COR-L47 (cell line): Measurements from ENCODE around the gene CLEC16A.

Source experiments
- DNase-seq: peaks from one replicate; lab custom pipeline; 2025; lab: John Stamatoyannopoulos, UW

Gene CLEC16A

DNA sequence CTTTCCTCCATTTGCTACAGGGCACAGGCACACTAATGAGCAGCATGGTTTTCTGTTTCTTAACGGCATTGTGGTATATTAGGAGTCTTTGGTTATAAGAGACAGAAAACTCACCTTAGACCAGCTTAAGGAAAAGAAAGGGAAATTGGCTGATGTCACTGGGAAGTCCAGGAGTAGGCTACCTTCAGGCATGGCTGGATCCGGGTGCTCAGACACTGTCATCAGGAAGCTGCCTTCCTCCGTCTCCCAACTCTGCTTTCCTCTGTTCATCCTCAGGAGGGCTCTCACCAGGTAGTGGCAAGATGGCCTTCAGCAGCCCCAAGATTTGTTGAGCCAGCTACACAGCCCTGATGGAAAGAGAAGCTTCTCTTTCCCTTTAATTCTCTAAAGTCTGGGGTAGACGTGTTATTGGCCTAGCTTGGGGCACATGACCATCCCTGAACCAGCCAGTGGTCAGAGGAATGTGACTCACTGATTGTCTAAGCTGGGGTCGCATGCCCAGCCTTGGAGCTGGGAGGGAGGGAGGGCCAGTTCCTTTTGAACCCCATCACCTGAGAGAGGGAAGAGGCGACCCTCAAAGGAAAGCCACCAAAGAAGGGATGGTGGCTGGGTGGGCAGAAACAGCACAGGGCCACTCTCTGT lies 117.4 kb downstream of the CLEC16A start:
- DNase-seq, result no peak

DNA sequence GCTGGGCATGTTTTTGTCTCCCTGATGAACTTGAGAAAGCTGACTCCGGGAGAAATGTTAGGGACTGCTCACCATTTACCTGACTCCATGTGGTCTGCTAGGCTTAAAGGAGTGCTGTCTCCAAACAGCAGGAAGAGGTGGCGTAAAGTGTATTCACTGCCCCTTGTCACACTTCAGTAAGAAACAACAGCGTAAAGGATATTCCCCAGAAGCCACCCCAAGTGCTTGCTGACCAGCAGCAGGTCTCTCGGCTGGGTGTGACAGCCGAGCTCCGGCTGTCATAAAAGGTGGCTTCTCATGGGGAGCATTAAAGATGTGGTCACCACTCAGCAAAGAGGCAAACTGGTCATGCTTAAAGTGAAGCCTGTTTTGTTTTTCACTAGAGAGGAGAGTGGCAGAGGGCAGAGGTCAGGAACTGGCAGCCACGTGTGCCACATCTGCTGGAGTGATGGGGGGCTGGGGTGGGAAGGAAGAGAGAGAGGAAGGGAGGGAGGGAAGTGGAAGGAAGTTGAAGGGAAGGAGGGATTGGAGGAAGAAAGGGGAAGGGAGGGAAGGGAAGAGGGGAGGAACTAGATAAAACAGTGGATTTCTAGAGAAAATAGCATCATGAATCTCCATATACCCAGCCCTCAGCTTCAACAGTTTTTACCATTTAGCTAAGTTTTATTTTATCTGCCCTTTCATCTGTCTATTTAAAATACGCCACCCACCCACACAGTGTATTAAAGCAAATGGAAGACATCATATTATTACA lies 119.3 kb downstream of the CLEC16A start:
- no peak for DNase-seq

DNA sequence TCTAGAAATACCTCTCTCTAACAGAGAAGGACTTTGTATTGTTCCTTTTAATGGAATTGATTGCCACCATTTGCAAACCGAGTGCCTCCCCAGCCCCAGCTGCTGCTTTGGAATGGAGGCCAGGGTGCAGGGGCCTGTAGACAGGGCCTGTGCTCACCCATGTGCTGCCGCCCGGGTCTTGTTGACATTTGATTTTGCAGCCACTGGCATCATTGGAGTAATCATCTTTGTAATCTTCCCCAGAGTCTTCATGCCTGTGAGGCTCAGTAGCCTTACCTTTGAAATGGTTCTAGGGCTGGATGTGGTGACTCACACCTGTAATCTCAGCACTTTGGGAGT lies 119.8 kb downstream of the CLEC16A start:
- DNase-seq, result no peak

DNA sequence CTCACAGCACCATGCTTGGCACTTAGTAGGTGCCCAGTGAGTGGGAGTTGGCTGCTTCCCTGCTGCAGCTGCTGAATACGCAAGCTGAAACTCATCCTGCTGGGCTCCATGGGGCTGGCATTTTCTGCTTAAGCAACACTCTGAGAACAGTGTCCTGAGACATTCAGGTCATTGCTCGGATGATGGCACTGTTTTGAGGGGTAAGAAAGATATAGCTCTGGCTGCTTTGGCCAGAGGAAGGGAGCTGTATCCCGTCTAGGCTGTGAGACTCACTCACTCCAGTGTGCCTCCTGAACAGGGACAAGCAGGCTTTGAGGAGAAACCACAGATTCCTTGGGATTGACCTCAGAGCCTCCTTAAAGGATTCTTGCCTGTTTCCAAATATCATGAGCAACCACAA lies 120.5 kb downstream of the CLEC16A start:
- DNase-seq, result no peak

DNA sequence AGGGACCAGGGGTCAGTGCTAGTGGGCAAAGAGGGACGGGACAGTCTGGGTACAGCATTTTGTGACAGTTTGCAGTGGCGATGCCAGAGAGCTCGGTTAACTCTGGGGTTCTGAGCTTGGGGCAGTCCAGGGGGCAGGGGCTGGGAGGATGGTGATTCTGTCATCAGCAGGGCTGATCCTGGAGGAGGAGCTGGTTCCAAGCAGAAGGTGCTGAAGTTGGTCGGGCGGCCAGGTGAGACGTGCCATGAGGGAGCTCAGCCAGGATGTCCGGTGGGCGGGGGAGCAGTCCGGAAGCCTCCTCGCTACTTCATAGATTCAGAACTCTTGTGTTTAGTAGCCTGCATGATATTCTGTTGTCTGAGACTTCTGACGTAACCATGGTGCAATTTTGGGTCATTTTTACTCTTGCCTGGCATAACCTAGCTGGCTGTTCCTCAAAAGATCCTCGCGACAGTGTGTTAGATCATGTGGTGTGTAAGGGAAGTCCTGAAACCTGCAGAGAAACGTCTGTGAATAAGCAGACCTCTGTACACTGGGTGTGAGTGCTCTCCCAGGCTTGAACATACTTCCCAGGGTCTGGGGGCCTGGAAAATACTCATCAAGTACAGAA lies 122.0 kb downstream of the CLEC16A start:
- DNase-seq, result no peak

DNA sequence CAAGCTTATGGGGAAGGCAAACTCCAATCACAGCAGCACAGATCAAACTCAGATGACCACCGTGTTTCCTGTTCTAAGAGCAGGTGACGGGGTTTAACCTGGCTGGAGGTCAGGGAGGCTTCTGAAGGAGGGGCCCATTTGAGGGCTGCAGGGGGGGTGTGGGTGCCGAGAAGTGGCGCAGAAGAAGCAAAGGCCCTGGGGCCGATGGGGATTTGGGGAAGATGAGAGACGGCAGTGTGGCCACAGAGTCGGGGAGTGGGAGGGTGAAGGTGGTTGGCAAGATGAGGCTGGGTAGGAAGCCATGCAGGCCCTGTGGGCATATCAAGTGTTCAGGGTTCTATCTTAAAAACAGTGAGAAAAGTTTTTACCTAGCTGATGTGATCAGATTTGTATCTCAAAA lies 122.9 kb downstream of the CLEC16A start:
- DNase-seq, result no peak

DNA sequence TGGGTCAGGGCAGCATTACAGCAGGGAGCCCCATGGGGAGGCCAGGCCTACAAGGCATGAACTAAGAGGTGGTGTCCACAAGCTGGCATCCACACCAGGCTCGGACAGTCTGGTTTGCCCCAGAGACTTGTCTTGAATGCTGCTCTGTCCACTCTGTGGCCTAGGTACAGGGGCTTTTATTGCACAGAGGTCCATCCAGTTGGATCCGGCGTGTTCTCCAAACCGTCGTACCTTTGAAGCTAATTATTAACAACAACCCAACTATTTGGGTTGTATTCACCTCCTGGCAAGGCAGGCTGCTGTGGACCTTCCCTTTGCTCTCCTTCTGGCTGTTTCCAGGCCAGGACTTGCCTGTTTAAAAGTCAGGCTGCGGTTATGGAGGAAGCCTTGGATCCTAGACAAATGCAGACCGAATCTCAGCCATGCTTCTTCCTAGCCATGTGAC lies 123.4 kb downstream of the CLEC16A start:
- no peak for DNase-seq

DNA sequence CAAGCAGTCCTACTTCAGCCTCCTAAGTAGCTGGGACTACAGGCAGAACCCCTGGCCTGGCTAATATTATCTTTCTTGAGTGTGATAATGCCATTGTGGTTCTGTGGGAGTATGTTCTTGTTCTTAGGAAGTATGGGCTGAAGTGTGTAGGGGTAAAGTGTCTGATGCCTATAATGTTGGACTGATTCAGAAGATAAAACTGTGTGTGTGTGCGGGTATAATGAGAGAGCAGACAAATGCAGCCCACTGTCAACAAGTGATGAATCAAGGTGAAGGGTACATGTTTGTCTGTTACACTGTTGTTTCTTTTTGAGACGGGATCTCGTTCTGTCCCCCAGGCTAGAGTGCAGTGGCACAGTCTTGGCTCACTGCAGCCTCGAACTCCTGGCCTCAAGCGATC lies 127.5 kb downstream of the CLEC16A start:
- no peak for DNase-seq

DNA sequence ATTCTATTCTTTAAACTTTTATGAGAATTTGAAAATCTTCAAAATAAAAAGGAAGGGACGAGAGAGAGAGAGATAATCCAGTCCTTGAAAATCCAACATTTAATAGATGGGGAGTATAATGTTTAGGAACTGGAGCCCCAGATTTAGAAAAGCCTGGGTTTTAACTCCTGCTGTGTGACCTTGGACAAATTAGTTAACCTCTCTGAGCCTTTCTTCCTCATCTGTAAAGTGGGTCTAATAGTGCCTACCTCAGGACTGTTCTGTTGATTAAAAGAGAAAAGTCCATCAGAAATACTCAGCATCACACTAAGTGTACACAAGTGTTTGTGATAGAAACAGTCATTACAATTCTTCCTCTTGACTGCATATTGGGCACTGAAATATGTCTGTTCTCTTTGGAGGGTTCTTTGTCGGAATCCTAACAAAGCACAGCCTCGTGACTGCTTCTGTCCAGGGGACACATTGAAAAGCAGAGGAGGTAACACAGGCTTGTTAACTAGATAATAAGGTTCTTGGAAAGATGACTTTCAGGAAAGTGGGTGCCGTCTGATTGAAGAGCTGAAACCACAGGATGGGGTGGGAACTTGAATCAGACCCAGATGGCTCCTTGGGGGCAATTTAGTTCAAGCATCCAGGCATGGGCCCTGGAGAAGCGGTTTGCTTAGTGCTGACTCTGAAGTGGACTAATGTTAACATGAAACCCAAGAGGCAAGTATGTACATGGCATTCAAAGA lies 128.2 kb downstream of the CLEC16A start:
- no peak for DNase-seq

DNA sequence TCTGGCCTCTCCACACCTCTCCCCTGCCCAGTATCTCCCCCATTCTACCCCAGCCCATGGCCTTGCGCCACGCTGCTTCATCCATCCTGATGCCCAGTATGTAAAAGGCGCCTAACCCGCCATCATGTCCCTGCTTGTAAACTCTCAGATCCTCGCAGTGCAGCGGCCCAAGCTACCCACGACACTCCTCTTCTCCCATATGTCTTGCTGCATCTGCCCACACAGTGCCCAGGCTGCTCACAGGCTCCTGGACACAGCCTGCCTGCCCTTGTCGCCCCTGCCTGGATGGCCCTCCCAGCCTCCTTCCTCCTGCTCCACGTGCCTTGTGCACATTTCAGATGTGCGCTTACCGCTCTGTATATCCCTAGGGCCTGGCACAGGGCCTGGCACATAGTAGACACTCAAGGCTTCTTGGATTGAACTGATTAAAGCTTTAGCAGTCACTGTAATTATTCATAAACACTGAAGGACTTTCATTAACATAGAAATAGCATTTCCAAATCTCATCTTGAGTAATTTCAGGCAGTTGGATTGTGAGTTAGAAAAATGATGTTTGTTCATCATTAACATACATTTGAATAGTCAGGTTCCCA lies 129.1 kb downstream of the CLEC16A start:
- DNase-seq, result no peak

DNA sequence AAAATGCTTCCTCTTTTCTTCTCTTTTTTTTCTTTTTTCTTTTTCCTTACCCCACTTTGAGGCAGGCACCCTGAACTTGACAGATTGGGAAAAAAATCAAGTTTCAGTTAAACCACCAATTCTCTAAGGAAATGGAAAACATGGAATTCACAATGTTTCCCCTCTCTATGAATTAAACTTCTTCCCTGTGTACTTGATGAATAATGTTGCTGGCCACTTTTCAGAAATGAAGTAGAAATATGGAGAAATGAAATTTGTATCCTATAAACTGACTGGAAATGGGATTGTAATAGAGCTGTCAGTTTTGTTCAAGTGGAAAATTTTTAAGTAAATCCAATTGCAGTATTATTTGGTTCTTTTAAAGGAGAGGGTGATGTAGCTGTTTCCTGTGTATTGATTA lies 129.8 kb downstream of the CLEC16A start:
- no peak for DNase-seq

DNA sequence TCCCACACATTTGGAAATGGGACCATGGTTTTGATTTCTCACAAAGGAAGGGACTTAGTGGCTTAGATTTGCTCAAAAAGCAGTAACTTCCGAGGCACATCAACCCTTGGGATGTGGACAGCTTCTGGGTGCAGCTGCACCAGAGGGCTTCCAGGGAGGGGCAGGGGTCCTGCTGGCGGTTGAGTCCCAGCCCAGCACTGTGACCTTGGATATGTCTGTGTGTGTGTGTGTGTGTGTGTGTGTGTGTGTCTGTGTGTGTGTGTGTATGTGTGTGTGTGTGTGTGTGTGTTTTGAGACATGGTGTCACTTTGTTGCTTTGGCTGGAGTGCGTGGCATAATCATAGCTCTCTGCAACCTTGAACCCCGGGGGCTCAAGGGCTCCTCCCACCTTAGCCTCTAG lies 130.8 kb downstream of the CLEC16A start:
- DNase-seq, result no peak

DNA sequence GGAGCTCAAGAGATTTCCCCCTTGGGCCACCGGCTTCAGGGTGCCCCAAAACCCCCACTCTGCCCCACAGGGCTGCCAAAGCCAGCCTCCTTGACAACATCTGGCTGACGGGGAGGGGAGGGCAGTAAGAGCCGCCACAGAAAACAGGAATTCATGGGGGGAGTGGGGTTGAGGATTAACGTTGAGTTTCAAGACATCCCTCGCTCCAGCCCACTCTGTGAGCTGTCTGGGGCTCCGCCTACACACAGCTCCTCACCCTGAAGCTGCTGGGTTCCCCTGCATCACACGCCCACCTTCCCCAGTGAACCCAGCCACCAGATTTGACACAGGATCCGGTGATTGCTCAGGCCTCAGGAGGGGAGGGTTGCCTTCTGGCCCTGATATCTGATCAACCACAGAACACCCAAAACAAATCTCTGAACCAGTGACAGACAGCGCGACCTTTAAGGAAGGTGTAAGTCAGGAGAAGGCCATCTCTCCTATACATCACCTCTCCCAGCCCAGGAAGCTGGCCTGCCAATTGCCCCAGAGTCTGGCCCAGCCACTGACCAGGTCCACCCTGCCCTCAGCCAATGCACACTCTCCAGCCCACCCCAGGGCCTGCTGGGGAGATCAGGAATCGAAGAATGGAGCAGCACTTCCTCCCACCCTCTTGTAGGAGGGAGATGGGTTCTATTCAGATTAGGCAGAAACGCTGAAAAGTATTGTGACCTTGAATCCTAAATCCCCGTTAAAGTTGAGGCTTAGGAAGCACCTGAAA lies 132.1 kb downstream of the CLEC16A start:
- DNase-seq, result no peak

DNA sequence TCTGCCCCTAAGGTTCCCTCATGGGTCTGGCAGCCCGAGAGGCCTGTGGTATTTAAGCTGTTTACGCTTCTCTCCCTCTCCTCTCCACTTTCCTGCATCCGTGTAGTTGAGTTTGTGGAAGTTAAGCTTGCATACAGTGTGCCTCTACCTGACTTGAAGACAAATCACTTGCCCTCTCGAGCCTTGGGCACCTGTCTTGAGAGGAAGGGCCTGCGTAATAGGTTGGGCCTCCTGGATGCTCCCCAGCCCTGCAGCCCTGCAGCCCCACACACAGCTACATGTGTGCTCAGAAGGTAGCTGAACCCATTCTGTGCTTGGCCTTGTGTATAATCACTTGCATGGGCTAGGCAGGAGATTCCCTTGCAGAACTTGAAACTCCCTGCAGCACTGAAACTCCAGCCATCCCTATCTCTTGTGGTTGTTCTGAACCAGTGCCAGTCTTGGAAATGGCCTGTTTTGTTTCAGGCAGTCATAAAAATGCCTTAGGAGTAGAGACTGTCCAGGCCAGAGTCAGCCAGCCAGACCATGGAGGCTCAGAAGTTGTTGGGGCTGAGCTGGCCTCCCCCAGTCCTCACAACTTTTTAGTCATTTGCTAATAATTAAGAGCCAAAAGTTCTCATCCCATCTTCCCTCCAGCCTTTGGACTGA lies 134.6 kb downstream of the CLEC16A start:
- no peak for DNase-seq

DNA sequence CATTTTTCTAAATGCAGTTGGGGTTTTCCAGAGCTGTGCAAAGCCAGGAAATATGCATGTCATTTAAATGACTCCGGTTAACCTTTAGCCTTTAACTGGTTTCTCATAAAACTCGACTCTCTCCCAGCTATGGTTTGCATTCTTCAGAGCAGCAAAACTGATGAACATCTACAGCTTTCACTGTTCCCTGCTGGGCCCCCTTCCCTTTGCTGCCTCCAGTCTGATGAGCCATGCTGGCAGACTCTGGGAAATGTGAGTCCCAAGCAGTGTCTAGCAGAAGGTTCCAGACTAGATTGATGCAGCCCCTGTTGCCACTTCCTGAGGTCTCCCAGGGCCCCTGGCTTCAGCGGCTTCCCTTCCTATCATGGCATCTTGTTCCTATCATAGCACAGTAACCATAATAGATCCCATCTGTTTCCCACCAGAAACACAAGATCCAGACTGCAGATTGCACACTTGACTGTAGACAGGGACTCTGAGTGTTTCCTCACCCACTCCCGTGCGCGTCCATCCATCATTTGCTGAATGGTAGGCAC lies 135.4 kb downstream of the CLEC16A start:
- DNase-seq, result no peak

DNA sequence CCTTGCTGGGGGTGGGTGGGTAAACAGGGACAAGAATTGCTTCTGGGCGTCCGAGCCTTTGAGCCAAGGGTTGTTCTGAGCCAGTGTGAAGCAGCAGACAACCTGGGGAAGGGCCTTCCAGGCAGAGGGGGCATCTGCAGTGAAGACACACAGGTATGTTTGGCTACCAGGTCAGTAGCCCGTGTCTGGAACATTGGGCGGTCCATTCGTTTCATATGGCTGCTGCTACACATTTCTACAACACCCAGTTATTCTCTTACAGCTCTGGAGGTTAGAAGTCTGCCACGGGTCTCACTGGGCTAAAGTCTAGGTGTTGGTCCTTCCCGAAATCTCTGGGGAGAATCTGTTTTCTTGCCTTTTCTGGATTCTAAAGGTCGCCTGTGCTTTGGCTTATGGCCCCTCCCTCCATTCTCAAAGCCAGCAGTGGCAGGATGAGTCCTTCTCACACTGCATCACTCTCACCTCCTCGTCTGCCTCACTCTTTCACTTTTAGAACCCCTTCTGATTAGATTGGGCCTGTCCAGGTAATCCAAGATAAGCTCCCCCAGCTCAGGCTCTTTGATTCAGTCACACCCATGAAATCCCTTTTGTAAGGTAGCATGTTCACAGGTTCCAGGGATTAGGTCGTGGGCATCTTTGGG lies 136.1 kb downstream of the CLEC16A start:
- DNase-seq, result no peak

DNA sequence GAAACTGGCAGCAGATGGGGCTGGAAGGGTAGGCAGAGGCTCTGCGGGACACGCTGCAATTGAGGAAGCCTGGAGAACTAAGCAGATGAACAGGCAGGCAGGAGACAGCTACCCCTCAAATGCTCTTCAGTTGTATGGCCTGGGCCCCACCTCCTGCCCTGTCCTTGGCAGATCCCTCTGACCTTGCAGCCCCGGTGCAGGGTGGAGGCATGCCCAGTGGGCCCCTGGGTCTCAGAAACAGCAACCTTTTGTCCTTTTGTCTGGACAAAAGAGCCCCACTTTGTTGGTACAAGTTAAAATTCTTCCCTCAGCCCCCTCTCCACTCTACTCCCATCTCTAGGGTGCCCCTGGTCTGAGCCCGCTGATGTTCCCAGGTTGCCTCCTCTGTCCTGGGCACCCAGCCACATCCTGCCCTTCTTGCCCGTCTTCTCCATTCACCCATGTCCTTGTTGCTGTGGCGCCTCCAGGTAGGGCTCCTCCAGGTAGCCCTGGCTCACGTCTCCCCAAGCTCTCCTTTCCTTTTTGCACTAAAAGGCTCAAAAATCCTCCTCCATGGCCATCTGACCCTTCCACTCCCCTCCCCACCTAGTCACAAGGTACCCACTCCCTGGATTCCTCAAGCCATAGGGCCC lies 136.8 kb downstream of the CLEC16A start:
- no peak for DNase-seq

DNA sequence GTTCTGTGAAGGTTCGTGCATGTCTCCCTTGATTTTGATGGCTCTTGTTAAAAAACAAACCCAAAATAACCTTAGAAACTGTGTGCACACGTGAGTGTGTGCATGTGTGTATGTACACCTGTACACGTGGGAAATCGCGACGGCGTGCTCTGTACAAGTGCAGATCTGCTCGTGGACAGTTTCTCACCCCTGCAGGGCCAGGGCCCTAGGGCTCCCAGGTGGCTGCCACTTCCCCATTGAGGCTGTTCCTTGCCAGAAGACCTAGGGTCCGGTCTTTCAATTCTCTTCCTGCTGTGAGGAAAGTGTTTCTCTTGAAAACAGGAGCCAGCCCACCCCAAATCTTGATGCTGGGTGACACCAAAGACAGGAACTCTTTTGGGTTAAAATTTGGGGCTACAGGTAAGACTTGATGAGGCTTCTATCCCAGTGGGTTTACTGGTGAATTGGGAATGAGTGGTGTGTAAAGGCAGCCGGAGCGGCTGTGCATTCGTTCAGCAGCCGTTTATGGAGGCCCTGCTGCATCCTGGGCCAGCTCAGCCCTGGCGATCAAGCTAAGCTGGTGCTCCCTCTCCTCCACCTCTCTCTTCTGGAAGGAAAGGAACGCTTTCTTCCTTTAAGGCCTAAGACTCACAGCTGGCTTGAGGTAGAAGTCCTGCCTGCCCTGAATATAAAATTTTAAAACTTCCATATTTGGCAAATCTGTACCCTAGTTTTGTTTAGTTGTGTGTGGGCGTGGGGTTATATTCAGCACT lies 137.9 kb downstream of the CLEC16A start:
- DNase-seq, result no peak

DNA sequence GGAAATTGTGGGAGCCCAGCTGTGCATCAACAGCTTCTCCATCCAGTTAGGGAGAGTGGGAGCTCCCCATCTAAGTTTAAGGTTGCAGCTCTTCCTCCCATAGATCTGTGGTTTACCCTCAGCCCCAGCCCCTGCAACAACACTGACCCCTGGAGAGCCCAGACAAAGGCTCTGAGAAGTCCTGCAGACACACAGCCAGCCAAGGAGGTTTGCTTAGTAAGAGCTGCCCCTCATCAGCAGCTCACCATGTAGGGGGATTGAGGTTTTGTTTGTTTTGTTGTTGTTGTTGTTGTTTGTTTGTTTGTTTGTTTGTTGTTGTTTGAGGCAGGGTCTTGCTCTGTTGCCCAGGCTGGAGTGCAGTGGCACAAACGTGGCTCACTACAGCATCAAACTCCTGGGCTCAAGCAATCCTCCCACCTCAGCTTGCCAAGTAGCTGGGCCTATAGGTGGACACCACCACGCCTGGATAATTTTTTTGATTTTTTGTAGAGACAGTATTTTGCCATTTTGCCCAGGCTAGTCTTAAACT lies 138.6 kb downstream of the CLEC16A start:
- DNase-seq, result no peak
